ENCODE results near the gene CLDN5. TPM values are rescaled to one million over a fixed set of nuclear protein-coding genes. Genes with fewer than 3 reads are reported as not detected.

CLDN5 gene
- total and polyA plus RNA-seq, 12 donors, result 19.8 to 102 (median 40.7) TPM

DNA sequence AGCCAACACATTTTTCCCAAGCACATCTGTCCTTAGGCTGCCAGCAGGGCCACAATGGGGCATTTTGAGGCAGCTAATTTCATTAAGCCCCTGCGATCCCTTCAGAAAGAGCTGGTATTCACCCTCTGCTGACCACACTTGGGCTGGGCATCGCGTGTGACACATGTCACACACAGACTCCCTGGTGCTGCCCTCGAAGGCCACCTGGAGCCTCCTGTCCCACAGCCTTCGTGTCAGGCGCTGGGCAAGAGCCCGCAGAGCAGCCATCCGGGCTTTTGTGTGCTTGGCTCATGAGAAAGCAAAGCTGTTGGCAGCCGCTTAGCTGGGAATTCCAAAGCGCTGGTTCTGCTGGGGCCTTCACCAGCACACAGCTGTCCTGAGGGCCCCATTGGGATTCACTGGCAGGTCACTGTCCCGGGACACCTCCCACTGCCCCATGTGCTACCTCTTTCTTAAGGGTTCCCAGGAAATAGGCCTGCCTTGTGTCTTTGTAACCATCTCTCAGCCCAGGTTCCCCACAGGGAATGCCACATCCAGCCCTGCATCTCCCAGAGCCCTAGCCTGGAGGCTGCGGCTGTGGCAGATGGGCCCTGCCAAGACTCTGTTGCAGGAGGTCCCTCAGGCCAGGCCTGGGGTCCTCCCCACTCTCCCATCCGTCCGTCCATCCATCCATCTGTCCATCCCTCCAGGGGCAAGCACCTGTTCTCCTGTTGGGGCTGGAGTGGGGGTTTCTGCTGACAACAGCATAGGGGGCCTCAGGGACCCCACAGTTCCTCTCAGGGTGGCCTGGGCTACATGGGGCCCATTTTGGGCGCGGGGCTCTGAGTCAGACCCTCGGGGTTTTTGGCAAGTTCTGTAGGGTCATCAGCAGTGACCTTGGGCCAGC, 4.9 kb downstream of the CLDN5 start:
- intact Hi-C loops (cut with DNase I), result no loop called here
- H3K36me3 ChIP-seq, result peaks cover 0 to 12% (median 0%) of the 10 kb centered on the region in 9 donors
- ATAC-seq, result peak in 1 of 8 donors; percentile 9
- TF ChIP-seq, protein P1, sequence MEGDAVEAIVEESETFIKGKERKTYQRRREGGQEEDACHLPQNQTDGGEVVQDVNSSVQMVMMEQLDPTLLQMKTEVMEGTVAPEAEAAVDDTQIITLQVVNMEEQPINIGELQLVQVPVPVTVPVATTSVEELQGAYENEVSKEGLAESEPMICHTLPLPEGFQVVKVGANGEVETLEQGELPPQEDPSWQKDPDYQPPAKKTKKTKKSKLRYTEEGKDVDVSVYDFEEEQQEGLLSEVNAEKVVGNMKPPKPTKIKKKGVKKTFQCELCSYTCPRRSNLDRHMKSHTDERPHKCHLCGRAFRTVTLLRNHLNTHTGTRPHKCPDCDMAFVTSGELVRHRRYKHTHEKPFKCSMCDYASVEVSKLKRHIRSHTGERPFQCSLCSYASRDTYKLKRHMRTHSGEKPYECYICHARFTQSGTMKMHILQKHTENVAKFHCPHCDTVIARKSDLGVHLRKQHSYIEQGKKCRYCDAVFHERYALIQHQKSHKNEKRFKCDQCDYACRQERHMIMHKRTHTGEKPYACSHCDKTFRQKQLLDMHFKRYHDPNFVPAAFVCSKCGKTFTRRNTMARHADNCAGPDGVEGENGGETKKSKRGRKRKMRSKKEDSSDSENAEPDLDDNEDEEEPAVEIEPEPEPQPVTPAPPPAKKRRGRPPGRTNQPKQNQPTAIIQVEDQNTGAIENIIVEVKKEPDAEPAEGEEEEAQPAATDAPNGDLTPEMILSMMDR (IDR thresholded peaks at IDR 0.05), result no peak
- H3K4me1 ChIP-seq, result peaks cover 0 to 42% (median 14%) of the 10 kb centered on the region in 9 donors
- WGBS, 2 donors, result 78 to 82% methylated on average over 17 of the region's 17 CpGs
- DNase-seq, result no peak
- peaks cover 0 to 3% (median 0%) of the 10 kb centered on the region in 11 donors for H3K9me3 ChIP-seq
- no peak overlapping the region for H3K4me3 ChIP-seq
- H3K27me3 ChIP-seq, result peaks cover 13 to 22% (median 16%) of the 10 kb centered on the region in 7 donors
- peak overlapping the region in 2 of 10 donors; percentile 3 to 10 for H3K27ac ChIP-seq

DNA sequence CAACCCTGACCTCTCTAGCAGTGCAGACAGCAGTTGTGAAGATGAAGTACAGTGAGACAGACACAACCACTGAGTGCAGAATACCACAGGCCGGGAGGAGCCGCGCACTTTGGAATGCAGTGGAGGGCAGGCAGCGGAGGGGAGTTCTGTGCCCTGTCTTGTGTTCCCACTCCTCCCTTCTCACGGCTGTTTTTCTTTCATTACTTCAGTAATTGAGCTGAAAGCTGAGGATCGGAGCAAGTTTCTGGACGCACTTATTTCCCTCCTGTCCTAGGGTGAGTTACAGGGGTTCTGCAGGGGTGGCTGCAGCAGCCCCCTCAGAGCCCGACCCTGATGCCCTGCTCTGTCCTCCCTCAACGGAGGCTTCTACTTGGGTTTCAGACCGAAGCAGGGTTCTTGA, 5.6 kb downstream of the CLDN5 start:
- peaks cover 7 to 16% (median 9%) of the 10 kb centered on the region in 7 donors for H3K27me3 ChIP-seq
- no peak for DNase-seq
- peaks cover 0 to 10% (median 0%) of the 10 kb centered on the region in 11 donors for H3K9me3 ChIP-seq
- WGBS, 2 donors, result 87 to 89% methylated on average over 10 of the region's 10 CpGs
- ATAC-seq, result peak in 1 of 8 donors; percentile 16
- TF ChIP-seq, protein P1 (IDR thresholded peaks at IDR 0.05), result no peak
- no peak overlapping the region for H3K4me3 ChIP-seq
- peaks cover 0 to 35% (median 8%) of the 10 kb centered on the region in 9 donors for H3K4me1 ChIP-seq
- peaks cover 0 to 16% (median 0%) of the 10 kb centered on the region in 9 donors for H3K36me3 ChIP-seq
- no peak overlapping the region for H3K27ac ChIP-seq
- intact Hi-C loops (cut with DNase I), result no loop called here

DNA sequence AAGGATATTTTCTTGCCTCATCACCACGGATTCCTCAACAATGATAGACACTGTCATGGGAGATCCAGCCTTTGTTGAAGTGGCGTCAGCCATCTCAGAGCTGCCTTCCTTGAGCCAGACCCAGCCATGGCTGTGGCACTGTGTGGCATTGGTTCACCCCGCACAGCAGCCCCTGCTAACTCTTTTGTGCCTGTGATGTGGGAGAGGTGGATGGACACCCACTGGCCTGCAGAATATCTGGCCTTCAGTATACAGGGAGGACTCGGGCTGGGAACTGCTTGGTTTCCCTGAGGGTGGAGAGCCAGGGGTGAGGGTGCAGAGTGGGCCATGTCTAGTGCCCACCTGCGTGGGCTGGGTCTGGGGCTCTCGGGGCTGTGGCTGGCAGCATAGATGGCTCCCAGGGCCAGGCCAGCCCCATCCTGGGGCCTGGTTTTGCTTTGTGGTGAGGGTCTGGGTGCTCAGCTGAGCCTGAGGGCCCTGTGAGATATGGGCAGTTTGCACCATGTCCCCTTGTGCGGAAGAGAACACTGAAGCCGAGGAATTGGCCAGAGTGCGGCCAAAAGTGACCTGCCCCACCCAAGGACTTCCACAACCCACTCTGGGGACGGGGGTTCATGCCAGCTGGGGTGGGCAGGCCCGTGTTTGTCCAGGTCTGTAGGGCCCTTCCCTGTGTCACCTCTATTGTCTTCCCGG, 6.1 kb downstream of the CLDN5 start:
- Histone ChIP-seq H3K27ac (no peak overlapping the region), H3K4me1 (peaks cover 0 to 30% (median 8%) of the 10 kb centered on the region in 9 donors), H3K27me3 (peaks cover 1 to 10% (median 4%) of the 10 kb centered on the region in 7 donors), H3K9me3 (peaks cover 0 to 16% (median 0%) of the 10 kb centered on the region in 11 donors), H3K36me3 (peaks cover 0 to 16% (median 0%) of the 10 kb centered on the region in 9 donors), H3K4me3 (no peak overlapping the region)
- ATAC-seq (no peak), DNase-seq (no peak)
- WGBS, 2 donors, result 83 to 89% methylated on average over 12 of the region's 12 CpGs
- intact Hi-C loops (cut with DNase I), result no loop called here
- TF ChIP-seq, protein P1 (IDR thresholded peaks at IDR 0.05), result no peak

DNA sequence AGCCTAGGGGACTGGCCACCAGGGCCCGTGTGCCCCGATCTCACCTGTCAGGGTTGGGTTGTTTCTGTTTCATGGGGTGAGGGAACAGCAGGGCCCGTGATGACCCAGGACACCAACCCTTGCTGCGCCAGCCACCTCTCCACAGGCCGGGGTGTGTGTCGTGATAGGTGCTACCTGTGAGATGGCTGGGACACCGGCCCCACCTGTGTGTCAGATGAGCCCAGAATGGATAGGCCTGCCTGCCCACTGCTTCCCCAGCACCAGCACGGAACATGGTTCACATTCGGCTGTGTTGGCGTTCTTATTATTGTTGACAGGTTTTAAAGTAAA, 7.1 kb downstream of the CLDN5 start:
- DNase-seq (no peak), ATAC-seq (no peak)
- WGBS, 2 donors, result 95 to 96% methylated on average over 10 of the region's 10 CpGs
- intact Hi-C loops (cut with DNase I), result no loop called here
- Histone ChIP-seq H3K27ac (no peak overlapping the region), H3K4me3 (no peak overlapping the region), H3K9me3 (peaks cover 0 to 20% (median 0%) of the 10 kb centered on the region in 11 donors), H3K4me1 (peaks cover 0 to 20% (median 5%) of the 10 kb centered on the region in 9 donors), H3K27me3 (peaks cover 0 to under 1% (median 0%) of the 10 kb centered on the region in 7 donors), H3K36me3 (peaks cover 0 to 20% (median 0%) of the 10 kb centered on the region in 9 donors)
- TF ChIP-seq, protein P1 (IDR thresholded peaks at IDR 0.05), result no peak
